ELF-1 (cell line): ENCODE data around the gene TFF2.

ENCODE experiments used
- DNase-seq: peaks from one replicate; pipeline ENCODE4 v3.0.0-alpha.2; 2016; ENCODE audit warnings: low read depth, low spot score

The TFF2 gene

DNA sequence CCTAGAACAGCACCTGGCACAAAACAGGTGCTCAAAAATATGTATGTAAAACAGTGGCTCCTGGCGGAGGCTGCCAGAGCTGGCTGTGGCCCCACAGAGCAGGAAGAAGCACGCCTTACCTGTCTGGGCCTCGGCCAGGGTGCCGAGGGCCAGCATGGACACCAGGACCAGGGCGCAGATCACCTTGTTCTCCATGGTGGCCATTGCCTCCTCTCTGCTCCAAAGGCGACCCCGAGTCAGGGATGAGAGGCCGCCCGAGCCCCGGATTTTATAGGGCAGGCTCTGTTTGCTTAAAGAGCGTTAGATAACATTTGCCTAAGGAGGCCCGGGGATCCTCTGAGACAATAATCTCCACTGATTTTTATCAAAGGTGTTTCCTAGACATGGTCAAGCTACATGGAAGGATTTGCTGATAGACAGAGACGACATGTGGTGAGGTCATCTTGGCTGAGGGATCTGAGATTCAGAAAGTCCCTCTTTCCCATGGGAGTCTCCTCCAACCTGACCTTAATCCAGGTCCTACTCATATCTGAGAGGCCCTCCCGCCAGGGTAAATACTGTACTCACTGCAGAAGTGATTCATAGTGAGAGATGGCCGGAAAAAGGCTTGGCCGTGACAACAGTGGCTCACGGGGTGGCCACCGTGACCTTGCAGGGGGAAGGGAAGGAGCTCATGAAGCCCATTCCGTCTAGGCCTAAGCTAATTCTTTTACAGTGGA is 15.7 kb upstream of the TFF2 start, which contains the start of gene TFF1:
Gene TFF1, minus strand, starts transcription at position 244 of the 719 bp plus-strand sequence. Its CDS starts 40 bp downstream, at position 204.
- no peak for DNase-seq

DNA sequence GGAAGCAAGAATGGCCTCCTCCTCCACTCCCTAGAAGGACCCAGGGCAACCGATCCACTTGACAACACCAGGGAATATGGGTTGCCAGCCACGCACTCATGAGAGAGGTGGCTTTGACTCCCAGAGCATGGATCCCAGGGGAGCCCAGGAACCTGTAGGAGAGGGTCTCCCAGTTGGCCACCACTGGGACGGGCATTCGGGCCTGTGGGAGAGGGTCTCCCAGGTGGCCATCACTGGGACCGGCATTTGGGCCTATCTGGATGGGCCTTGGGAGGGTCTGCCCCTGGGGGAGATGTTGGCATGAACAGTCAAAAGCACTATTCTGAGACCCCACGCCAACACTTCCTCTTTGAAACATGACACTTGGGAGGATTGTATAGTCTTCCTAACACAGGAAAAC is 15.0 kb upstream of the TFF2 start:
- no peak for DNase-seq

DNA sequence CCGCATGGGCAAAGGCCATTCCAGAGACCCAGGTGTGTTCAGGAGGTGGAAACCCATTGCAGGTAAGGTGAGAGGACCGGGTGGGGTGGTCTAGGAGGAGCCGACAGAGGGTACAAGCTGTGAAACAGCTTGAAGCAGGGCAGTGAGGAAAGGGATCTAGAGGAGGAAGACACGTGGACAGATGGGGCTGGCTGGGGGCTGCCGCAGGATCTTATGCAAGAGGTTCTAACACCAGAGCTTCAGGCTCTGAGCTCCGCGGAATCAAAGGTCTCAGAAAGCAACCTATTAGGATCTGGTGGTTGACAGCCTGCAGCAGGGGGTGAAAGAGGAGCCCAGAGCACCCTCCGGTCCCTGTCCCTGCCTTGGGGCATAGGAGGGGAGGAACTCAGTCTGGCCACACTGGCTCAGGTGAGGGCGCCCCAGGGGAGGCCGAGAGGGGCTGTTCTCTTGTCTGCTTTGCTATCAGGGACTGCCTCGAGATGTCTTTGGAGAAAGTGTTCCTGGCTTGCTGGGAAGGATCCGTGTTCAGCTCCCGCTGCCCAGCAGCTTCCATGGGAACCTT is 13.6 kb upstream of the TFF2 start:
- peak; percentile 32 for DNase-seq

DNA sequence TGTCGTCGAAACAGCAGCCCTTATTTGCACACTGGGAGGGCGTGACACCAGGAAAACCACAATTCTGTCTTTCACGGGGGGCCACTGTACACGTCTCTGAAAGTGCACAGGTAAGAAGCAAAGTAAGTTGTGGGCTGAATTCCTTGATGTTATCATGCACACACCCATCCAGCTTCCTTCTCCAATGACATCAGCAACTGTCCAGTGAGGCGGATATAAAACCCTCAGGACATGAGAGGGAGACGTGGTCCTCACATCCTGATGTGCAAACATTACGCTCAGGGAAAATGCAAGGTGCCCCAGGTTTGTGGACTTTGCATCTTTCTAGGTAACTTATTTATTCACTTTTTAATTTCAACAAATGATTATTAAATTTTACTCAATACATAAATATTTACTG is 12.5 kb upstream of the TFF2 start:
- DNase-seq, result no peak

DNA sequence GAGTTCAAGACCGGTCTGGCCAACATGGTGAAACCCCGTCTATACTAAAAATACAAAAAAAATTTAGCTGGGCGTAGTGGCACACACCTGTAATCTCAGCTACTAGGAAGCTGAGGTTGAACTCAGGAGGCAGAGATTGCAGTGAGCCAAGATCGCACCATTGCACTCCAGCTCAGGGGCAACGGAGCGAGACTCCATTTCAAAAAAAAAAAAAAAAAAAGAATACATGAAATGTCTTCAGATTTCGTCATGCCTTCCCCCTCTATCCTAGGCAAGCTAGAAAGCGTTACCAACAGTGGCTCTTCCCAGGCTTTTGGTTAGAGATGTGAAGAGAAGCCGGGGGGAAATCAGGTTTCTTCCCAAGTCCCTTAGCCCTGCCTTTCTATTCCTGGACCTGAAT is 11.9 kb upstream of the TFF2 start:
- no peak for DNase-seq

DNA sequence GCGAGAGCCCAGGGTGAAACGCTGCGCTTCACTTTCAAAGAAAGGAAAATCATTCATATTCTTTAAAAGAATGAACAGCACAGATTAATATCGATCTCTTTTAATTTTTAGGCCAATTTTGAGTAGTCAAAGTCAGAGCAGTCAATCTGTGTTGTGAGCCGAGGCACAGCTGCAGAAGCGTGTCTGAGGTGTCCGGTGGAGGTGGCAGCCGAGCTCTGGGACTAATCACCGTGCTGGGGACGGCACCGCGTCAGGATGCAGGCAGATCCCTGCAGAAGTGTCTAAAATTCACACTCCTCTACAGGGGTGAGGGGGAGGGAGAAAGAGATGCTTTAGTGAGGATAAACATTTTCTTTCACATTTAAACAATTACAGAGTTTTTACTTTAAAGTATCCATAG is 11.4 kb upstream of the TFF2 start:
- DNase-seq, result no peak

DNA sequence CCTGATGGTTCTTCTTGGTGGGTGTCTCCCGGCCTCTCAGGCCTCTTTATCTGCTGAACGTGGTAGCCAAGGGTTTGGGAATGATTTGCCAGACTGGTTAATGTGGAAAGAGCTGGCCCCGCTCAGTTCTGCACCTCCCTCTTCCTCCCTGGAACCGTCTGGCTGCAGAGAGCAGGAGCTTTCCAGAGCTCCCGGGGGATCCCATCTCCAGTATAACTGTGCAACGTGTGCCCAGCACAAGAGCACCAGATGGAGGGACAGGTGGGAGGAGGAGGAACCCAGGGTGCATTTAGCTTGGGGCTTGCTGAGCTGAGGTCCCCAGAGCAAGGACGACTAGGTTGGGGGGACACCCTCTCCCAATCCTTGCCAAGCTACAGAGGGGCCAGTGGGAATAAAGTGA is 10.5 kb upstream of the TFF2 start:
- DNase-seq, result no peak

DNA sequence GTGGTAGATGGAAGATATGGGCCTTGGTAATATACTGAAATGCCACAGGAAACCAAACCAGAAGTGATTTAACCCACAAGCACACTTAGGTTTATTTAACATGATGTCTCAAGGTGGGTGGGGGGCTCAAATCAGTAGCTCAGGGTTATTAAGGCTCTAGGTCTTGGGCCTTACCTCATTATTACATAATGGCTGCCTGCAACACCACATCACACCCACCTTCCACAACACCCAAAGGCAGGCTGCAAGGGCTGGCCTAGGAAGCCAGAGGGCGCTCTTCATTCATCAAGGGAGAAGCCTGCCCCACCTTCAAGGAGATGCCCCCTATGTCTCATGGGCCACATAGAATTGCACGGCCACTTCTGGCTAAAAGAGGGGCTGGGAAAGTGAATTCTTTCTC is 9.5 kb upstream of the TFF2 start:
- peak; percentile 31 for DNase-seq

DNA sequence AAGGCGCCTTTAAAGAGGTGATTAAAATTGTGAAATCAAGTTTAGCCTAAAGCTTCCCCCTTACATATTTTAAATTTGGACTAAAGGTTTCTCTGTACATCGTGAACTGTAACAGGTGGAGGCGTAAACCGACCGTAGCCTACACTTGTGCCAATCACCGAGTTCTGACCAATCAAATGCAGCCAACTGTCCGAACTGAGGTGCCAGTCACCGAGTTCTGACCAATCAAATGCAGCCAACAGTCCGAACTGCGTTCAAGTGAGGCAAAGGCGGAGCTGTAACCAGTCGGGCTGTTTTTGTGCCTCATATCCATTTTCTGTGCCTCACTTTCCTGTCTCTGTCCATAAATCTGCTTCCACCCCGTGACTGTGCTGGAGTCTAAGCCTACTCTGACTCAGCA is 8.1 kb upstream of the TFF2 start:
- no peak for DNase-seq

DNA sequence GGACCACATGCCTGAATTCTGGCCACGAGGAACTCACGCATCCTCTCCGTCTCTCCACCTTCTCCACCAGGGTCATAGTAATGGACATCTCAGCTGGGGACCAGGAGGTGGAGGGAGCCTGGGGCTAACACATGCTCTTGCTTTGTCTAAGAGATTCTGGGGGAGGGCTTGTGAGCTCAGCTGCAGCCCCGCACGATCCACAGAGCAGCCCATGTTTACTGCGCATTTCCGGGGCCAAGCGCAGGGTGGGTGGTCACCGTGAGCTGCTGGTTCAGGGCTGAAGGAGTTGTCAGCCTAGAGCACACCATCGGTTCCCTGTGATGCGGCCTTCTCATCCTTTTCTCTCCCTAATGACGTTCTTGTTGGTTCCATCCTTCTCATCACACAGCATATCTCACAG is 7.5 kb upstream of the TFF2 start:
- DNase-seq, result no peak

DNA sequence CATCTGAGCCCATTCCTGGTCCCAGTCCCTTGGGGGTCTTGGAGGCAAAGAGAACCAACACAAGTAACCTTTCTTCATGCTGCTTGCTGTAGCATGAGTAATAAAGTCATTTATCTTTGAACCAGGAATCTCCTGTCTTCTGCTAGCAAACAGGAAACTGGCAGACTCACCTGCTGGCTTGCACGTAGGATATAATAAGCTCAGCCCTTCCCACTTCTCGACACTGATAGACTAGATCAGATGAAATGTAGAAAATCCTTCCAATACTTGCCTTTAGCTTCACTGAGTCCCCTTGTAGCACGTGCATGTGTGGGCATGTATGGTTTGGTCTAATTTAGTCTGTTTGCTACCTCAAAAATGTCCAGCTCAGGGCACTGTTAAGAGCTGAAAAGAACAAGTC is 6.5 kb upstream of the TFF2 start:
- no peak for DNase-seq

DNA sequence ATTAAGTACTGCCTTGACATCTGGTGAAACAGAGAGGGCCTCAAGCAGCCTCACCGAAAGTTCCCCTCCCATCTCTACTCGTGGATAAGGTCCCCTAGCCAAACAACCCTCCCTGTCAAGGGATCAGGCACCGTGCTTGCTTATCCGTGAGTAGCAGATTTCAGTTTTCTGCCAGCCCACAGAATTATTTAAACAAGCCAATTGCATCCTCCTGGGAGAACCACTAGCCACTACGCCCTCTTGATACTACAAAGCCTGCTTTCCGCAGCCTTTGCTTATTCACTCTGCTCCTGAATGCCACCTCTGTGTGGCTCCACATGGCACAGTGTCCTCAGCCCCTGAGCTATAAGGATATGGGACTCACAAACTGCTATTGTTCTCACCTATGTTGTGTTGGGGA is 5.9 kb upstream of the TFF2 start:
- no peak for DNase-seq

DNA sequence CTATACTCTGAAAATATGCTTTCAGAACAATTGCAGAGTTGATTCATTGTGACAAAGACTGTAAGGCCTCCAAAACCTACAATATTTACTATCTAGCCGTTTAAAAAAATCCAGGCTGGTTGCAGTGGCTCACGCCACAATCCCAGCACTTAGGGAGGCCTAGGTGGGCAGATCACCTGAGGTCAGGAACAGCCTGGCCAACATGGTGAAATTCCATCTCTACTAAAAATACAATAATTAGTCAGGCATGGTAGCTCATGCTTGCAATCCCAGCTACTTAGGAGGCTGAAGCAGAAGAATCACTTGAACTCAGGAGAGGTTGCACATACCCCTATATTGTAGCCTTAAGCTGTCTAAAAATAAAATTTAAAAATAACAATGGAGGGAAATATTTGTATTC is 5.3 kb upstream of the TFF2 start:
- no peak for DNase-seq

DNA sequence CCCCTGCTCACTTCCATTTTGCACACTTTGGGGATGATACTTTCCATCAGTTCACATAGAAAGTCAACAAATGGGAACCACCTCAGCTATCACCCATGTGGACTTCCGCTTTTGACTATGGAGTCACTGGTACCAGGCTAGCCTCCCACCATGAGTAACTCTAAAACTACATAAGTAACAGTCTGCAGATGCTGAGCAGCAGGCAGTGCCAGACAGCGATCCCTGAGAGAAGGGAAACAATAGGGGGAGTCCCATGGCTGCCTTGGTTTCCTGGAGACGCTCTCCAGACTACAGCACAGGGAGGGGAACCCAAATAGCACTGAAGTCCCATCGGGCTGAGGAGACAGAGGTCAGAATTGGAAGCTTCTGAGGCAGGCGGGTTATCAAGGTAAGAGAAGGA is 2.8 kb upstream of the TFF2 start:
- DNase-seq, result no peak

DNA sequence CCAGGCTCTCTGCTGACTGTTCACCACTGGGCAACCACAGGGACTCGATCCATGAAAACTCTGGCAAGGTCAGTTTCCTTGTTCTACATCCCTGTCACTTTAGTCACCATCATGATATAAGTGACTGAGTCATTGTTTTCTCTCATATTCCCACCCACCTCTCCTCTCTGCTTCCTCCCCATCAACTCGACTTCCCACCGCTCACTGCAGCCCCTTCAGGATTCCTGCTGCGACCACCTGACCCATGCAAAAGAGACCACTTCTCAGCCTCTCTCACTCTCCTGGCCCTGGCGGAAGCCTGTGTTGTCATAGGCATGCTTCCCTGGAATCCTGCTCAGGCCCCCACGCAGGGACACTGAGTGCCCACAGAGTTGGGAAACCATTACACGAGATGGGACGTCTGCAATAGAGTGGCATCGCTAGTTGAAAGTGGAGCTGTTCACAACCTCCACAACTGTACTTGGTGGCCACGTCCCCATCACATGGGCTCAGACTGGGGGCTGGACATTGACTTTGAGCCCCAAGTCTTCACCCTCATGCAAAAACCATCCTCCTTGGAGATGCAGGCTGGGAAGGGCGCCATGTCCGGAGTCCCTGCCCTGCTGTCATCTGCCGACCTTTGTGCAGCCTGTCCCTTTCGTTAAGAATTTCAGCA is 1.8 kb upstream of the TFF2 start:
- no peak for DNase-seq

DNA sequence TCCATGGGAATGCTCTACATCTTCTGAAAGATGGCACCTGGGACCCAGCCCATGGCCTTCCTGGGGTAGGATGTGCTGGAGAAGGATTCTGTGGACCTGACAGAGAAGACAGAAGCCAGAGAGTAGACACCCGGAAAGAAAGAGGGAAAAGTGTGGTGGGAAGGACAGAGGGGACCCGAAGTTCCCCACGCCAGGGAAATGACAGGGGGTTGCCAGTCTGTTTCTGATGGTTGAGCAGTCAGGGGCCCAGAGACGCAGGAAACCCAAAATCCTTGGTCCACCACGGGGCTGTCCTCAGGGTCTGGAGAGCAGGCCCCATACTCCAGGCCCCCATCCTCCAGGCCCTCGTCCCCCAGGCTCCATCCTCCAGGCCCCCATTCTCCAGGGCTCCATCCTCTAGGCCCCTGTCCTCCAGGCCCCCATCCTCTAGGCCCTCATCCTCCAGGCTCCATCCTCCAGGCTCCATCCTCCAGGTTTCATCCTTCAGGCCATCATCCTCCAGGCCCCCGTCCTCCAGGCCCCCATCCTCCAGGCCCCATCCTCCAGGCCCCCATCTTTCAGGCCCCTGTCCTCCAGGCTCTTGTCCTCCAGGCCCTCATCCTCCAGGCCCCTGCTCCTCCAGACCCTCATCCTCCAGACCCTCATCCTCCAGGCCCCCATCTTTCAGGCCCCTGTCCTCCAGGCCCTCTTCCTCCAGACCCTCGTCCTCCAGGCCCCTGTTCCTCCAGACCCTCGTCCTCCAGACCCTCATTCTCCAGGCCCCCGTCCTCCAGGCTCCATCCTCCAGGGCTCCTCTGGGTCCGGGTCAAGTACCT is 1.0 kb upstream of the TFF2 start:
- no peak for DNase-seq

DNA sequence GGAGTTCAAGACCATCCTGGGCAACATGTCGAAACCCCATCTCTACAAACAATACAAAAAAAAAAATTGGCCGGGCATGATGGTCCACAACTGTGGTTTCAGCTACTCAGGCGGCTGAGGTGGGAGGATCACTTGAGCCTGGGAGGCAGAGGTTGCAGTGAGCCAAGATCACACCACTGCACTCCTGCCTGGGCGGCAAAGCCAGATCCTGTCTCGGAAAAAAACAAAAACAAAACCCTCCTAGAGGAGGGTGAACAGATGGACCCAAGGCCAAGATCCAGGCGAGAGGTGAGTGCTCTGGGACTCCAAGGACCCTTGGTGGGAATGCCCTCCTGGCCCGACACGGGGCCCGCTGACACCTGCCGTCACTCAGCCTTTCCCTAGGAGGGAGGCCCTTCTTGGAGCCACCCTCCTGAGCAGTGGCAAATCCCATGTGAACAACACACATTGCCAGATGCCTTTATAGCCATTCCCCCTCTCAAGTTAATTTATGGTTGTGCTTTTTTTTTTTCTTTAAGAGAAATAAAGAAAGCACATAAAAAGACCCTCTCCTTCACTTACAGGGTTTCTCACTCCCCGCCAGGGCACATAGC is 380 bp downstream of the TFF2 start:
- no peak for DNase-seq

DNA sequence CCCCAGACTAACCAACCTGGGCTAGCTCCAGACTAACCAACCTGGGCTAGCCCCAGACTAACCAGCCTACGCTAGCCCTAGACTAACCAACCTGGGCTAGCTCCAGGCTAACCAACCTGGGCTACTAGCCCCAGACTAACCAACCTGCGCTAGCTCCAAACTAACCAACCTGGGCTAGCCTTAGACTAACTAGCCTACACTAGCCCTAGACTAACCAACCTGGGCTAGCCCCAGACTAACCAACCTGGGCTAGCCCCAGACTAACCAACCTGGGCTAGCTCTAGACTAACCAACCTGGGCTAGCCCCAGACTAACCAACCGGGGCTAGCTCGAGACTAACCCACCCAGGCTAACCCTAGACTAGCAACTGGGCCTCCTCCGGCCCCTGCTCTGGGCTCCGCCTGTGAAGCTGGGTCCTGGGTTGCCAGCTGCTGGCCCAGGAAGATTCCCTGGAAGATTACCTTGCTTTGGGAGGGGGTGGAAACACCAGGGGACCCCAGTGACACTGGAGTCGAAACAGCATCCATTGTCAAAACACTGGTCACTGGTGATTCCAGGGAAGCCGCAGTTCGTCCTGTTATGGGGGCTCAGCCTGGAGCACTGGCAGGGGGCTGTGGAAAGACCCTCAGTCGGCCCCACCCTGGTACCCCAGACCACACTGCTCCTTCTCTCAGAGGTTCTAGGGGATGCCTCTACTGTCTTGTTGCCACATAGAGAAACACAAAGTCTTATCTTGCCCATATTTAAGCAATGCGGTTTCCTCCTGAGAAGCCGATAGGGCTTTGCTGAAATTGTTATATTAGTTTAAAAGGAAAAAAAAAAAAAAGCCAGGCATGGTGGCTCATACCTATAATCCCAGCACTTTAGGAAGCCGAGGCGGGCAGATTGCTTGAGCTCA is 1.1 kb downstream of the TFF2 start:
- DNase-seq, result no peak

DNA sequence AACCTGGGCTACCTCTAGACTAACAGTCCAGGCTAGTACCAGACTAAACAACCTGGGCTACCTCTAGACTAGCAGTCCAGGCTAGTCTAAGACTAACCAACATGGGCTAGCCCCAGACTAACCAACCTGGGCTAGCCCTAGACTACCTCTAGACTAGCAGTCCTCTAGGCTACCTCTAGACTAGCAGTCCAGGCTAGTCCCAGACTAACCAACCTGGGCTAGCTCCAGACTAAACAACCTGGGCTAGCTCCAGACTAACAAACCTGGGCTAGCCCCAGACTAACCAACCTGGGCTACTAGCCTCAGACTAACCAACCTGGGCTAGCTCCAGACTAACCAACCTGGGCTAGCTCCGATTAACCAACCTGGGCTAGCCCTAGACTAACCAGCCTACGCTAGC is 2.0 kb downstream of the TFF2 start:
- no peak for DNase-seq

DNA sequence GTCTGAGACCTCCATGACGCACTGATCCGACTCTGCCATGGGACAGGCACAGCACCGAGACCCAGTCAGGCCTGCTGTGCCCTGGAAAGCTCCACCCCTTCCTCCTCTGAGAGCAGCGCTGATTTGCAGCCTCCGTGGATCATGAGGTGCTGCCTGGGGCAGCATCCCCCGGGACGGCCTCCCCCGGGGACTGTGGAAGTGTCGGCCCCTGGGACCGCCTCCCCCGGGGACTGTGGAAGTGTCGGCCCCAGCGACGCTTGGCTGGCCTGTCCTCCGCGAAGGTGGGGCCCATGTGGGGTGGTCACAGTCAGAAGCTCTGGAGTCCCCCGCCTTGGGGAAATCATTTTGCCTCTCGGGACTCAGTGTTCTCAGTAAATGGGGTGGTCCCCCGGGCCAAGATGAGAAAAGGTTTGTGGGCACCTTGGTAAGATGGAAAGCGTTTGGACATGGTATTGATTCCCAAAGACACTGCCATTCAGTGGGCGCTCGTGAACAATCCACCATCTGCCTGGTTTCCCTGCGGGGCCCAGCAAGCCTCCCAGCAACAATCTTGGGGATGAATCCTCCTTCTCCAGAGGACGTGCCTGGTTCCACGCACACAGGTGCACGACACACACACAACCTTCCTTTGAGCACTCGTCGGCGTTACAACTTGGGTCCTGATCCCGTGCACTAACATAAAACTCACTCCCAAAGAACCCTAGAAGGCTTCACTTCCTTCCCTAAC is 3.0 kb downstream of the TFF2 start:
- DNase-seq, result no peak
